Endothelial cell of umbilical vein (primary cell): ENCODE measurements around the gene MACROD2. TPM values are rescaled to one million over a fixed set of nuclear protein-coding genes. Genes with fewer than 3 reads are reported as not detected.
A peak's percentile ranks its signal among the peaks of the same experiment; 100 is the strongest.

Experiments used
- BruUV-seq: library from RNA; stranded (reverse); fragments of 400-500 nt; replicated peaks from 2 replicates; lab custom pipeline; 2021; lab: Mats Ljungman, UMichigan
- CTCF ChIA-PET: fragments of 300-600, 350-600 bp; sonication (Branson Sonifier 250); formaldehyde crosslinking; loops from one replicate; lab custom pipeline; 2021; ENCODE audit warnings: antibody characterized with exemption, inconsistent platforms; lab: Charles Lee
- POLR2A ChIA-PET: fragments of 300-600, 350-600 bp; sonication (Branson Sonifier 250); formaldehyde crosslinking; loops from one replicate; lab custom pipeline; 2021; ENCODE audit warnings: antibody characterized with exemption, inconsistent platforms; lab: Charles Lee
- DNase-seq: peaks from one replicate; pipeline ENCODE4 v3.0.0-alpha.2; 2011; ENCODE audit warnings: low read depth, low spot score
- FAIRE-seq: peaks from 2 replicates; lab custom pipeline; 2011; peaks lifted over from hg19 to GRCh38; lab: Jason Lieb, UNC
- H2AFZ ChIP-seq: 2 replicates; pipeline ENCODE4 v1.6.0; 2012; ENCODE audit warnings: low read depth, low read length, control low read depth, inconsistent platforms
- H3K27ac ChIP-seq: 2 replicates; pipeline ENCODE4 v1.5.1; 2011; ENCODE audit warnings: low read depth, mild to moderate bottlenecking, control low read depth, low read length, moderate library complexity; ENCODE audit not compliant: insufficient read depth
- H3K27me3 ChIP-seq, 2 experiments: 2 replicates each; pipeline versions ENCODE4 v1.6.0 to v1.6.1; 2011; ENCODE audit warnings: low read length in 2 of 2, mixed read lengths in 1 of 2; ENCODE audit not compliant: control insufficient read depth in 2 of 2, insufficient read depth in 2 of 2
- H3K36me3 ChIP-seq, 2 experiments: 2 replicates in 1 of 2; 3 replicates in 1 of 2; pipeline ENCODE4 v1.5.1; 2011; ENCODE audit warnings: low read length in 2 of 2, mild to moderate bottlenecking in 1 of 2, moderate library complexity in 1 of 2; ENCODE audit not compliant: control insufficient read depth in 2 of 2, insufficient read depth in 2 of 2; ENCODE audit errors: extremely low read depth in 1 of 2
- H3K4me1 ChIP-seq: 3 replicates; pipeline ENCODE4 v1.5.1; 2011; ENCODE audit warnings: mild to moderate bottlenecking, low read length; ENCODE audit not compliant: control insufficient read depth, insufficient read depth; ENCODE audit errors: extremely low read depth
- H3K4me2 ChIP-seq: 2 replicates; pipeline ENCODE4 v1.6.1; 2011; ENCODE audit warnings: low read length, control low read depth, mixed read lengths; ENCODE audit not compliant: insufficient read depth
- H3K4me3 ChIP-seq, 3 experiments: fragments of 200-600 bp in 1 of 3; sonication (generic), shearing (Covaris generic) in 1 of 3; replicated peaks in 1 of 3; 2 replicates each; pipeline ENCODE4 v1.5.1; 2011 to 2016; ENCODE audit warnings: control low read depth in 3 of 3, low read length in 3 of 3, mild to moderate bottlenecking in 2 of 3, inconsistent platforms in 1 of 3, low read depth in 1 of 3, moderate library complexity in 1 of 3; ENCODE audit not compliant: insufficient read depth in 1 of 3
- H3K79me2 ChIP-seq: 2 replicates; pipeline ENCODE4 v1.6.0; 2012; ENCODE audit warnings: low read length, inconsistent platforms; ENCODE audit not compliant: control insufficient read depth, insufficient read depth
- H3K9ac ChIP-seq: replicated peaks from 2 replicates; pipeline ENCODE3; 2011; ENCODE audit warnings: low read length, control low read depth; ENCODE audit not compliant: insufficient read depth; ENCODE audit errors: extremely low read depth
- H3K9me1 ChIP-seq: replicated peaks from 3 replicates; pipeline ENCODE4 v1.6.0; 2011; ENCODE audit warnings: mild to moderate bottlenecking, low read length; ENCODE audit not compliant: control insufficient read depth, insufficient read depth; ENCODE audit errors: extremely low read depth
- H3K9me3 ChIP-seq: replicated peaks from 2 replicates; pipeline ENCODE4 v1.5.1; 2012; ENCODE audit warnings: low read length, inconsistent platforms; ENCODE audit not compliant: control insufficient read depth, insufficient read depth
- H4K20me1 ChIP-seq: replicated peaks from 2 replicates; pipeline ENCODE3; 2011; ENCODE audit warnings: mild to moderate bottlenecking, low read length; ENCODE audit not compliant: control insufficient read depth, insufficient read depth; ENCODE audit errors: extremely low read depth
- EZH2 ChIP-seq: IDR thresholded peaks from 2 replicates; pipeline ENCODE4 v1.6.1; 2012; ENCODE audit warnings: borderline replicate concordance, low read depth, mild to moderate bottlenecking, moderate library complexity, low read length, inconsistent platforms; ENCODE audit not compliant: severe bottlenecking
- GATA2 ChIP-seq: IDR thresholded peaks from 2 replicates; pipeline ENCODE4 v1.7.0; 2011; ENCODE audit warnings: low read depth, mild to moderate bottlenecking, moderate library complexity, mixed read lengths, low read length; ENCODE audit not compliant: insufficient read length, insufficient read depth
- MYC ChIP-seq: IDR thresholded peaks from one replicate; pipeline ENCODE4 v1.6.1; 2011; ENCODE audit warnings: mild to moderate bottlenecking, low read depth, low read length
- dilution Hi-C: fragments of 300-500 bp; cut with MboI; formaldehyde crosslinking; loops from one replicate; pipeline ENCODE4 v1.15.0; 2019; ENCODE audit warnings: low sequenced_read_pairs; ENCODE audit not compliant: extremely low pct_ligation_motif_present
- intact Hi-C: fragments of 100-400 bp; cut with micrococcal nuclease; formaldehyde crosslinking; loops from one replicate; pipeline ENCODE4 v1.10.0; 2022
- polyA plus RNA-seq, 4 experiments: library from polyadenylated mRNA; depleted of rRNA in 3 of 4; stranded (reverse) in 3 of 4; unstranded in 1 of 4; fragments of >200 nt; gene quantifications; 2 replicates each; pipeline versions ENCODE4 v1.2.1 to v1.2.3, GENCODE V29; 2011 to 2012; ENCODE audit warnings: missing spikeins in 1 of 4
- total RNA-seq: library from RNA; stranded (reverse); gene quantifications from 2 replicates; pipeline ENCODE4 v1.2.3, GENCODE V29; 2021
- TF ChIP-seq, protein P1 (sequence below), 2 donors: IDR thresholded peaks; 1 replicate in 1 of 2; 2 replicates in 1 of 2; pipeline ENCODE4 v1.5.1; 2011; ENCODE audit warnings: low read length in 2 of 2, mild to moderate bottlenecking in 2 of 2, moderate library complexity in 2 of 2, control low read depth in 1 of 2, inconsistent platforms in 1 of 2, low read depth in 1 of 2; ENCODE audit not compliant: insufficient read depth in 1 of 2; ENCODE audit errors: extremely low read depth in 1 of 2
- TF ChIP-seq, protein P2 (sequence below): IDR thresholded peaks from 2 replicates; pipeline ENCODE4 v1.6.1; 2011; ENCODE audit not compliant: insufficient read depth, insufficient read length

MACROD2 gene
- total and polyA plus RNA-seq, 2 donors (not counting 3 experiments of a cell fraction or from before 2014, with no cell fraction given): 0.11 to 0.73 TPM

DNA sequence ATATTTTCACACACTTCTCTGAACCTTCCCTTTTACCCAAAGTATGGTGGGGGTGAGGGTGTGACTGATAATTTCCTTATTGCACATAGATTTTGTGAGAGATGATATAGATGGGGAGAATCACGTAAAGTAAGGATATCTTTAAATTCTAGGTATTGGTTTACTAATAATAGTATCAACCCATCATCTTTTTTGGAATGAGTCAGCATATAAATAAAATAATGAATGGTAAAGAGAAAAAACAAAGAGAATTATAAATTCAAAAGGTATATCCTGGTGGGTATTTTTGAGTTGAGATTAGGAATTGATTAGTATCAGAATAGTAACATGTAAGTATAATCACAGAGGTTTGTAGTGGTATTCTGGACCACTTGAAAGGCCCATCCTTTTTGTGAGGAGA, 56.1 kb downstream of the MACROD2 start:
- Histone ChIP-seq H4K20me1 (no peaks in the 10 kb centered on the region), H3K4me3 (no peak overlapping the region), H3K36me3 (no peaks in the 10 kb centered on the region), H2AFZ (no peak overlapping the region), H3K9ac (no peak overlapping the region), H3K27me3 (no peaks in the 10 kb centered on the region), H3K4me1 (no peaks in the 10 kb centered on the region), H3K4me2 (no peak overlapping the region), H3K9me3 (no peaks in the 10 kb centered on the region), H3K9me1 (no peaks in the 10 kb centered on the region), H3K27ac (no peak overlapping the region), H3K79me2 (no peaks in the 10 kb centered on the region)
- FAIRE-seq: no peak
- BruUV-seq: no TSS peak
- CTCF ChIA-PET: interaction anchor here (3.7 kb wide), 1 partner anchor 233 kb away, joined by 65 read pairs; no protein-coding TSS in a partner anchor
- dilution Hi-C loops (no loop called here), intact Hi-C loops (loop anchor here (10.0 kb wide), 1 partner anchor 507 kb away; no protein-coding TSS in a partner anchor)
- TF ChIP-seq EZH2: no peak
- TF ChIP-seq, protein P1, sequence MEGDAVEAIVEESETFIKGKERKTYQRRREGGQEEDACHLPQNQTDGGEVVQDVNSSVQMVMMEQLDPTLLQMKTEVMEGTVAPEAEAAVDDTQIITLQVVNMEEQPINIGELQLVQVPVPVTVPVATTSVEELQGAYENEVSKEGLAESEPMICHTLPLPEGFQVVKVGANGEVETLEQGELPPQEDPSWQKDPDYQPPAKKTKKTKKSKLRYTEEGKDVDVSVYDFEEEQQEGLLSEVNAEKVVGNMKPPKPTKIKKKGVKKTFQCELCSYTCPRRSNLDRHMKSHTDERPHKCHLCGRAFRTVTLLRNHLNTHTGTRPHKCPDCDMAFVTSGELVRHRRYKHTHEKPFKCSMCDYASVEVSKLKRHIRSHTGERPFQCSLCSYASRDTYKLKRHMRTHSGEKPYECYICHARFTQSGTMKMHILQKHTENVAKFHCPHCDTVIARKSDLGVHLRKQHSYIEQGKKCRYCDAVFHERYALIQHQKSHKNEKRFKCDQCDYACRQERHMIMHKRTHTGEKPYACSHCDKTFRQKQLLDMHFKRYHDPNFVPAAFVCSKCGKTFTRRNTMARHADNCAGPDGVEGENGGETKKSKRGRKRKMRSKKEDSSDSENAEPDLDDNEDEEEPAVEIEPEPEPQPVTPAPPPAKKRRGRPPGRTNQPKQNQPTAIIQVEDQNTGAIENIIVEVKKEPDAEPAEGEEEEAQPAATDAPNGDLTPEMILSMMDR (IDR thresholded peaks at IDR 0.05; ENCODE audit: extremely low read depth in 1 of 2, insufficient read depth in 1 of 2, low read depth in 1 of 2, low read length in 2 of 2): no peak
- TF ChIP-seq GATA2: no peak
- no peak for DNase-seq
- POLR2A ChIA-PET: no interaction called here

DNA sequence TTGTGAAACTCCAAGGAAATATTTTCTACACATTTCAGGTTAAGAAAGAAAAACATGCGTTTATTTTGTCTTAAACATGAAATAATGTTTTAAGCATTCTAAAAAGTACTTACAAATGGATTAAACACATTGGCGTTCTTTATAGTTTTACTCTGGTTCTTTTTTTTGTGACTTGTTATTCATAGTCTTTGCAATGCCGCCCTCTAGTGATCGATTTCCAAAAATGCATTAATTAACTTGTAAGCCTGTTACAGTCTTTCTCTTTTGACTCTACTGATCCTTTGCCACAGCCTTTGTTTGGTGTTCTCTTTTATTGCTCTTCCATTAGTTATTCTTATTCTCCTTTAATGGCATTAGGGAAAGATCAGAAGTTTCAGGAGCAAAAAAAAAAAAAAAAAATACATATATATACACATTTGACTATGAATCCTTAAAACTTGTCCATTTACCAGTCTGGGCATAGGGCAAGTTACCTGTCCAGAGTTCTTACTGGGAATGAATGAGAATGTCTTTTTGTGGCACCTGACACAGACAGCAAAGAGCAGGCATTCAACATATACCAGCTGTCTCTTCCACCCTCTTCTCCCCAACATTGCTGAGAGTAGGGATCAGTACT, 59.9 kb downstream of the MACROD2 start:
- Histone ChIP-seq H3K9ac (no peak overlapping the region), H3K4me3 (no peak overlapping the region), H3K36me3 (no peaks in the 10 kb centered on the region), H4K20me1 (no peaks in the 10 kb centered on the region), H3K27ac (no peak overlapping the region), H3K4me1 (no peaks in the 10 kb centered on the region), H3K79me2 (no peaks in the 10 kb centered on the region), H3K4me2 (no peak overlapping the region), H2AFZ (no peak overlapping the region), H3K9me3 (no peaks in the 10 kb centered on the region), H3K27me3 (no peaks in the 10 kb centered on the region), H3K9me1 (no peaks in the 10 kb centered on the region)
- no TSS peak for BruUV-seq
- TF ChIP-seq, protein P1 (IDR thresholded peaks at IDR 0.05; ENCODE audit: extremely low read depth in 1 of 2, insufficient read depth in 1 of 2, low read depth in 1 of 2, low read length in 2 of 2): peak; percentile 37 to 42
- TF ChIP-seq, protein P2, sequence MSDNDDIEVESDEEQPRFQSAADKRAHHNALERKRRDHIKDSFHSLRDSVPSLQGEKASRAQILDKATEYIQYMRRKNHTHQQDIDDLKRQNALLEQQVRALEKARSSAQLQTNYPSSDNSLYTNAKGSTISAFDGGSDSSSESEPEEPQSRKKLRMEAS: no peak
- no peak for TF ChIP-seq MYC
- dilution Hi-C loops (no loop called here), intact Hi-C loops (loop anchor here (1.0 to 10.0 kb wide), 3 partner anchors 235 to 938 kb away; no protein-coding TSS in a partner anchor)
- DNase-seq (peak; percentile 68), FAIRE-seq (peak; percentile 70)
- CTCF ChIA-PET: interaction anchor here (0.7 to 3.7 kb wide), 7 partner anchors 8 to 937 kb away, joined by 3 to 65 read pairs (median 6); no protein-coding TSS in a partner anchor
- POLR2A ChIA-PET: no interaction called here
